ENCODE results near the gene DZIP1L. TPM values are rescaled to one million over a fixed set of nuclear protein-coding genes. Genes with fewer than 3 reads are reported as not detected.
"Not testable (repeated sequence)": the region's sequence is repeated elsewhere in the genome, so short reads cannot be mapped to it uniquely, and the experiment has no call there.

Gene DZIP1L
- total RNA-seq, 1 experiment from 2014 or later, result 3.8 TPM

- no peak for DNase-seq (ENCODE audit: low spot score)
- CTCF ChIA-PET, result no interaction called here
- no peak overlapping the region for H3K4me3 ChIP-seq (ENCODE audit: low read depth, low read length, poor library complexity, severe bottlenecking)
Observed at GRCh38 chr3:138092023-138092422, 23.4 kb downstream of the DZIP1L start.

GRCh38 chr3:138089091-138089490 lies 26.3 kb downstream of the DZIP1L start:
- ChIA-PET POLR2A (ENCODE audit: low non-redundant PET) (no interaction called here), CTCF (no interaction called here)
- Histone ChIP-seq H3K4me1 (ENCODE audit: insufficient read depth, low read length, poor library complexity, severe bottlenecking) (no peaks in the 10 kb centered on the region), H3K4me3 (ENCODE audit: low read depth, low read length, poor library complexity, severe bottlenecking) (no peak overlapping the region), H3K36me3 (ENCODE audit: insufficient read depth, low read length, poor library complexity, severe bottlenecking) (no peaks in the 10 kb centered on the region), H3K9me3 (ENCODE audit: low read depth, low read length, poor library complexity, severe bottlenecking) (no peaks in the 10 kb centered on the region), H3K27ac (ENCODE audit: low read depth, low read length, poor library complexity, severe bottlenecking) (no peak overlapping the region), H3K27me3 (replicated peaks; ENCODE audit: insufficient read depth, low read depth, low read length, poor library complexity) (no peaks in the 10 kb centered on the region)
- no peak for DNase-seq (ENCODE audit: low spot score)
- BruUV-seq (replicated peaks), result no TSS peak
- TF ChIP-seq, protein P1, sequence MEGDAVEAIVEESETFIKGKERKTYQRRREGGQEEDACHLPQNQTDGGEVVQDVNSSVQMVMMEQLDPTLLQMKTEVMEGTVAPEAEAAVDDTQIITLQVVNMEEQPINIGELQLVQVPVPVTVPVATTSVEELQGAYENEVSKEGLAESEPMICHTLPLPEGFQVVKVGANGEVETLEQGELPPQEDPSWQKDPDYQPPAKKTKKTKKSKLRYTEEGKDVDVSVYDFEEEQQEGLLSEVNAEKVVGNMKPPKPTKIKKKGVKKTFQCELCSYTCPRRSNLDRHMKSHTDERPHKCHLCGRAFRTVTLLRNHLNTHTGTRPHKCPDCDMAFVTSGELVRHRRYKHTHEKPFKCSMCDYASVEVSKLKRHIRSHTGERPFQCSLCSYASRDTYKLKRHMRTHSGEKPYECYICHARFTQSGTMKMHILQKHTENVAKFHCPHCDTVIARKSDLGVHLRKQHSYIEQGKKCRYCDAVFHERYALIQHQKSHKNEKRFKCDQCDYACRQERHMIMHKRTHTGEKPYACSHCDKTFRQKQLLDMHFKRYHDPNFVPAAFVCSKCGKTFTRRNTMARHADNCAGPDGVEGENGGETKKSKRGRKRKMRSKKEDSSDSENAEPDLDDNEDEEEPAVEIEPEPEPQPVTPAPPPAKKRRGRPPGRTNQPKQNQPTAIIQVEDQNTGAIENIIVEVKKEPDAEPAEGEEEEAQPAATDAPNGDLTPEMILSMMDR (conservative IDR thresholded peaks at IDR 0.05; ENCODE audit: low read depth, low read length), result no peak
- TF ChIP-seq EZH2 (IDR thresholded peaks at IDR 0.05; ENCODE audit: borderline replicate concordance, low read depth, low read length, poor library complexity, severe bottlenecking), result no peak
- intact Hi-C loops (cut with micrococcal nuclease; ENCODE audit: unreplicated experiment), result no loop called here

More at GRCh38 chr3:138092023-138092422, 23.4 kb downstream of the DZIP1L start:
- Histone ChIP-seq H3K27ac (ENCODE audit: low read depth, low read length, poor library complexity, severe bottlenecking) (no peak overlapping the region), H3K27me3 (replicated peaks; ENCODE audit: insufficient read depth, low read depth, low read length, poor library complexity) (no peaks in the 10 kb centered on the region), H3K36me3 (ENCODE audit: insufficient read depth, low read length, poor library complexity, severe bottlenecking) (no peaks in the 10 kb centered on the region), H3K4me1 (ENCODE audit: insufficient read depth, low read length, poor library complexity, severe bottlenecking) (no peaks in the 10 kb centered on the region), H3K9me3 (ENCODE audit: low read depth, low read length, poor library complexity, severe bottlenecking) (no peaks in the 10 kb centered on the region)
- BruUV-seq (replicated peaks), result no TSS peak
- intact Hi-C loops (cut with micrococcal nuclease; ENCODE audit: unreplicated experiment), result no loop called here
- TF ChIP-seq EZH2 (IDR thresholded peaks at IDR 0.05; ENCODE audit: borderline replicate concordance, low read depth, low read length, poor library complexity, severe bottlenecking), result no peak
- TF ChIP-seq, protein P1 (conservative IDR thresholded peaks at IDR 0.05; ENCODE audit: low read depth, low read length), result no peak
- POLR2A ChIA-PET (ENCODE audit: low non-redundant PET), result no interaction called here

DNA sequence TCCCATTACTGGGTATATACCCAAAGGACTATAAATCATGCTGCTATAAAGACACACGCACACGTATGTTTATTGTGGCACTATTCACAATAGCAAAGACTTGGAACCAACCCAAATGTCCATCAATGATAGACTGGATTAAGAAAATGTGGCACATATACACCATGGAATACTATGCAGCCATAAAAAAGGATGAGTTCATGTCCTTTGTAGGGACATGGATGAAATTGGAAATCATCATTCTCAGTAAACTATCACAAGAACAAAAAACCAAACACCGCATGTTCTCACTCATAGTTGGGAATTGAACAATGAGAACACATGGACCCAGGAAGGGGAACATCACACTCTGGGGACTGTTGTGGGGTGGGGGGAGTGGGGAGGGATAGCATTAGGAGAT lies 29.7 kb downstream of the DZIP1L start:
- H3K9me3 ChIP-seq (ENCODE audit: low read depth, low read length, poor library complexity, severe bottlenecking); H3K4me1 ChIP-seq (ENCODE audit: insufficient read depth, low read length, poor library complexity, severe bottlenecking); H3K4me3 ChIP-seq (ENCODE audit: low read depth, low read length, poor library complexity, severe bottlenecking); H3K27ac ChIP-seq (ENCODE audit: low read depth, low read length, poor library complexity, severe bottlenecking); H3K27me3 ChIP-seq (replicated peaks; ENCODE audit: insufficient read depth, low read depth, low read length, poor library complexity); POLR2A ChIA-PET (ENCODE audit: low non-redundant PET); intact Hi-C loops (cut with micrococcal nuclease; ENCODE audit: unreplicated experiment); H3K36me3 ChIP-seq (ENCODE audit: insufficient read depth, low read length, poor library complexity, severe bottlenecking); CTCF ChIA-PET; BruUV-seq (replicated peaks); DNase-seq (ENCODE audit: low spot score): not testable (repeated sequence)

- no peak overlapping the region for H3K4me3 ChIP-seq (ENCODE audit: low read depth, low read length, poor library complexity, severe bottlenecking)
- H3K27me3 ChIP-seq (replicated peaks; ENCODE audit: insufficient read depth, low read depth, low read length, poor library complexity), result no peaks in the 10 kb centered on the region
- H3K9me3 ChIP-seq (ENCODE audit: low read depth, low read length, poor library complexity, severe bottlenecking), result no peaks in the 10 kb centered on the region
- TF ChIP-seq EZH2 (IDR thresholded peaks at IDR 0.05; ENCODE audit: borderline replicate concordance, low read depth, low read length, poor library complexity, severe bottlenecking), result no peak
- TF ChIP-seq, protein P1 (conservative IDR thresholded peaks at IDR 0.05; ENCODE audit: low read depth, low read length), result no peak
- POLR2A ChIA-PET (ENCODE audit: low non-redundant PET), result no interaction called here
- intact Hi-C loops (cut with micrococcal nuclease; ENCODE audit: unreplicated experiment), result no loop called here
- CTCF ChIA-PET, result no interaction called here
- H3K4me1 ChIP-seq (ENCODE audit: insufficient read depth, low read length, poor library complexity, severe bottlenecking), result no peaks in the 10 kb centered on the region
- no peak for DNase-seq (ENCODE audit: low spot score)
- no TSS peak for BruUV-seq (replicated peaks)
- no peaks in the 10 kb centered on the region for H3K36me3 ChIP-seq (ENCODE audit: insufficient read depth, low read length, poor library complexity, severe bottlenecking)
- H3K27ac ChIP-seq (ENCODE audit: low read depth, low read length, poor library complexity, severe bottlenecking), result no peak overlapping the region
Observed at GRCh38 chr3:138084196-138084595, 31.2 kb downstream of the DZIP1L start.
